ENCODE results near the gene NTRK3.

DNA sequence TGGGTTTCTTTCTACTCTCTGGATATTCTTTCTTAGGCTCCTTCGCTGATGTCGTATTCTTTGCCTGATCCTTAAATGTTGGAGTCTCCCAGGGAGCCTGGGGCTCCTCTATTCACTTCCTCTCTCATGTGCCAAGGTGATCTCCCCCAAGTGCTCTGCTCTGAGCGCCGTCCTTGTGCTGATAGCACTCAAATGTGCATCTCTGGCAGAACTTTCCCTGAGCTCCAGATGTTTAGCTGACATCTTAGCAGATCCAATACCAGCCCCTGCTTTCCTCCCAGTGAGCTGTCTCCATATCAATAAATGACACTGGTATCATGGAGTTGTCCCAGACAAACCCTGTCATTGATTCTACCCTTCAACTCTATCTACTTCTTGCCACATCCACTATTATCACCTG is 62.4 kb downstream of the NTRK3 start:
- TF ChIP-seq EZH2phosphoT487 (IDR thresholded peaks at IDR 0.05; ENCODE audit: insufficient read depth, low read depth) (no peak), EZH2 (IDR thresholded peaks at IDR 0.05; ENCODE audit: insufficient read depth, poor library complexity, severe bottlenecking) (no peak)
